Memory B cell (primary cell): ENCODE data around the gene RAB19.

ENCODE experiments used
- ATAC-seq: fragments of 150-1000 bp; cut with Tn5 transposase; 2 replicates; pipeline ENCODE4 v1.10.0; 2021; ENCODE audit warnings: low read depth, mild to moderate bottlenecking, moderate library complexity
- DNase-seq, 2 donors: peaks; one replicate each; pipeline ENCODE4 v3.0.0; 2022; ENCODE audit warnings: low spot score in 2 of 2
- H3K27ac Mint-ChIP-seq: one replicate; pipeline ENCODE4 v1.8.0; 2022; ENCODE audit warnings: mild to moderate bottlenecking, moderate library complexity, mixed read lengths
- H3K27me3 Mint-ChIP-seq: one replicate; pipeline ENCODE4 v1.8.0; 2022; ENCODE audit warnings: mixed read lengths
- H3K36me3 Mint-ChIP-seq: one replicate; pipeline ENCODE4 v1.8.0; 2022; ENCODE audit warnings: mild to moderate bottlenecking, mixed read lengths
- H3K4me1 Mint-ChIP-seq: one replicate; pipeline ENCODE4 v1.8.0; 2022; ENCODE audit warnings: mixed read lengths
- H3K4me3 Mint-ChIP-seq: one replicate; pipeline ENCODE4 v1.8.0; 2022; ENCODE audit warnings: mild to moderate bottlenecking, moderate library complexity, mixed read lengths
- H3K9me3 Mint-ChIP-seq: one replicate; pipeline ENCODE4 v1.8.0; 2022; ENCODE audit warnings: mixed read lengths

Gene RAB19

DNA sequence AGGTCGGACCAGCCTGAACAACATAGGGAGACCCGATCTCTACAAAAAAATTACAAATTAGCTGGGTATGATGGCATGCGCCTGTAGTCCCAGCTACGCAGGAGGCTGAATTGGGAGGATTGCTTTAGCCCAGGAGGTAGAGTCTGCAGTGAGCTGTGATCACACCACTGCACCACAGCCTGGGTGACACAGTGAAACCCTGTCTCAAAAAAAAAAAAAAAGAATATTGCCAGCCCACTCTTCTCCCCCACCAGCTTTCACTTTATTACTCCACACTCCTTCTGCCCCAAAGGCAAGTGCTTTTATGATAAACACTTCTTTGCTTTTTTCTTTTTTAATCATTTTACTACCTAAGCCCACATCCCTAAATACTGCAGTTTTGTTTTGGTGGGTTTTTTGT lies 14.8 kb downstream of the RAB19 start:
- Mint-ChIP-seq H3K27ac (no peak overlapping the region), H3K4me3 (no peak overlapping the region), H3K4me1 (no peaks in the 10 kb centered on the region), H3K36me3 (no peaks in the 10 kb centered on the region), H3K27me3 (no peaks in the 10 kb centered on the region), H3K9me3 (no peaks in the 10 kb centered on the region)
- DNase-seq, result no peak
- ATAC-seq, result no peak

DNA sequence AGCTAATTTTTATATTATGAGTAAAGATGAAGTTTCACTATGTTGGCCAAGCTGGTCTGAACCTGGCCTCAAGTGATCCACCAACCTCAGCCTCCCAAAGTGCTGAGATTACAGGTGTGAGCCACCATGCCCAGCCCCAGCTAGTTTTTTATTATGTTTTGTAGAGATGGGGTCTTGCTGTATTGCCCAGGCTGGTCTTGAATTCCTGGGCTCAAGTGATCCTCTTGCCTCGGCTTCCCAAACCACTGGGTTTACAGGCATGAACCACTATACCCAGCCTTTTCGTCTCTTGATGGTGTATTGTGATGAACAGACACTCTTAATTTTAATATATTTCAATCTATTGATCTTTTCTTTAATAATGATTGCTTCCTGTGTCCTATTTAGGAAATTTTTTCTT lies 17.7 kb downstream of the RAB19 start:
- no peaks in the 10 kb centered on the region for H3K27me3 Mint-ChIP-seq
- DNase-seq, result no peak
- no peaks in the 10 kb centered on the region for H3K4me1 Mint-ChIP-seq

DNA sequence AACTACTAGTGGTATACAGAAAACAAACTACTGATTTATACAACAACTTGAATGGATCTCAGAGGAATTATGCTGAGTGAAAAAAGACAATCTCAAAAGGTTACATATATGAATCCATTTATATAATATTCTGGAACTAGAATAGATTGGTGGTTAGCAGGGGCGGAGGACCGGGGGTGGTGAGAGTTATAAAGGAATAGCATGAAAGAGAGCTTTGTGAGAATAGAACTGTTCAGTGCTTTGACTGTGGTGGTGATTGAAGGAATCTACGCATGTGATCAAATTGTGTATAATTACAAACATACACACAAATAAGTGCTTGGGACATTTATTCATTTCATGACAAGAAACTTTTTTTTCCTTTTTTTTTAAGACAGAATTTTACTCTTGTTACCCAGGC lies 19.6 kb downstream of the RAB19 start:
- ATAC-seq (no peak), DNase-seq (no peak)
- Mint-ChIP-seq H3K9me3 (no peaks in the 10 kb centered on the region), H3K27ac (no peak overlapping the region), H3K36me3 (no peaks in the 10 kb centered on the region), H3K4me1 (no peaks in the 10 kb centered on the region), H3K4me3 (no peak overlapping the region), H3K27me3 (no peaks in the 10 kb centered on the region)

More for the DNA sequence above, 17.7 kb downstream of the RAB19 start:
- Mint-ChIP-seq H3K27ac (no peak overlapping the region), H3K4me3 (no peak overlapping the region), H3K36me3 (no peaks in the 10 kb centered on the region), H3K9me3 (no peaks in the 10 kb centered on the region)
- ATAC-seq, result no peak

DNA sequence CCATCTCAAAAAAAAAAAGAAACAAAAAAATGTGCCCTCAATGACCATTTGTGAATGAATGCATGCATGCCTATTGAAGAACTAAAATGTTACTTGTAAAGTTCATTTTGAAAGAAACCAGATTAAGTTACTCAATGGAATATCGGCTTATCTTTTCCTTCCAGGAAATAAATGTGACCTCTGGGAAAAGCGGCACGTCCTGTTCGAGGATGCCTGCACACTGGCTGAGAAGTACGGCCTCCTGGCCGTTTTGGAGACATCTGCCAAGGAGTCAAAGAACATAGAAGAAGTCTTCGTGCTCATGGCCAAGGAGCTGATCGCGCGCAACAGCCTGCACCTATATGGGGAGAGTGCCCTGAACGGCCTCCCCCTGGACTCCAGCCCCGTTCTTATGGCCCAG lies 21.9 kb downstream of the RAB19 start:
- no peak for ATAC-seq
- DNase-seq, result no peak
- Mint-ChIP-seq H3K27me3 (no peaks in the 10 kb centered on the region), H3K4me1 (no peaks in the 10 kb centered on the region), H3K36me3 (no peaks in the 10 kb centered on the region), H3K4me3 (no peak overlapping the region), H3K27ac (no peak overlapping the region), H3K9me3 (no peaks in the 10 kb centered on the region)

DNA sequence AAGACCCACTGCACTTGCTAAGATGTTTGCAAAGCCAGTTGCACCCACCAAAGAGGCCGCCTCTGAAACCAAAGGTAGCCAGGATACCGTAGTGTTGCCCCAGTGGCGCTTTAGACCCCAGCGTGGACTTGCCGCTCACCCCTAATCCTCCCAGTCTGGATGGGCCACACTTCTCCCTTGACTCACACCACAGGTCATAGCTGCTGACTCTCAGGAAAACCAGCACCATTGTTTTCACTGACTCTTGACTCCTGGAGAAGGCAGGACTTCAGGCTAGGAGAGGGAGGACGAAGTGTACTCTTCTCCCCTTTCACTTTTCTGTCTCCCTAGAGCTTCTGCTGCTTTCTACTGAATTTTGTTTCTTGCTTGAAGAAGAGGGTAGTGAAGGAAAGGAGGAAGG lies 22.3 kb downstream of the RAB19 start:
- no peak for DNase-seq
- H3K36me3 Mint-ChIP-seq, result no peaks in the 10 kb centered on the region
- H3K4me1 Mint-ChIP-seq, result no peaks in the 10 kb centered on the region
- H3K27ac Mint-ChIP-seq, result no peak overlapping the region
- H3K9me3 Mint-ChIP-seq, result no peaks in the 10 kb centered on the region
- no peak for ATAC-seq
- no peaks in the 10 kb centered on the region for H3K27me3 Mint-ChIP-seq
- H3K4me3 Mint-ChIP-seq, result no peak overlapping the region

DNA sequence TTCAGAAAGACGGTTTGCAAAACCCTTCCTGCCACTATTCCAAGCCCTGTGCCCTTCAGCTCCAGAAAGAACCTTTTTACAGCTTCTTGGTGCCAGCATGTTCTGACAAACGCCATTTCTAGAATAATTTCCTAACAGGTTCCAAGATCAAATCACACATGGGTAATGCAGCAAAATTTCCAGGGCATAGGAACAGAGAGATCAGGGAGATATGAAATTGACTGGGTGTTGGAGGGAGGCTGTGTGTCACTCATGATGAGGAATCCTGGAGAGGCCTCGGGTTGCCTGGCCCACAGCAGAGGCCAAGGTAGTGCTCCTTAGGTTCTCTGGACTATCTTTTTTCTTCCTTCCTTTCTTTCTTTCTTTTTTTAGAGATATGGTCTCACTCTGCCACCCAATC lies 29.5 kb downstream of the RAB19 start:
- no peaks in the 10 kb centered on the region for H3K27me3 Mint-ChIP-seq
- no peaks in the 10 kb centered on the region for H3K36me3 Mint-ChIP-seq
- no peaks in the 10 kb centered on the region for H3K9me3 Mint-ChIP-seq
- no peak overlapping the region for H3K27ac Mint-ChIP-seq
- H3K4me3 Mint-ChIP-seq, result no peak overlapping the region
- H3K4me1 Mint-ChIP-seq, result no peaks in the 10 kb centered on the region
- no peak for DNase-seq
- no peak for ATAC-seq

DNA sequence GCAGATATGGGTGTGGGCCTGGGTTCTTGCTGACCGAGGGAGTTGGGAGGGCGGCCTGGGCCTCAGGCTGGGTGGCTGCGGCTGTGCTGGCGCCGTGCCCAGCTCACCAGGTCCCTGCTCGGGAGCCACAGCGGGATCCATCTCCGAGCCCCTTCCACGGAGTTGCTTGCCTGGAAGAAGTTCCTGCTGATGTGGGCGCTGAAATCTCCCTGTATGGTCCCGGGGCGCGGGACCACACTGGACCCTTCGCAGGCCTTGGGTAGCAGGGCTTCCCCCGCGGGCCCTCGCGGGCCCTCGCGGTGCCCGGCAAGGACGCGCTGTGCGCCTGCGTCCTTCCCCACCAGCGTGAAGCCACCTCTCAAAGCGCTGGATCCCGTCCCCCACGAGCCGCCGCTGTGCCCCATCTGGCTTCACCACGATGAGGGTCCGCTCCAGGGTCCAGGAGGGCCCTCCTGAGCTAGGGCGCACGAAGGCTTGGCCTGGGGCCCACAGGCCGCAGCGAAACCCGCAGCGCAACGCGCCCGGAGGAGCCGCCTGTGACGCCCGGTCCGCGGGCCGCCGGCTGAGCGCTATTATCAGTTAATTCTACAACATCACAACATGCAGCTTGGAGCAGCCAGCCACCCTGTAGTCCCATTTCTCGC lies 31.5 kb downstream of the RAB19 start:
- no peaks in the 10 kb centered on the region for H3K27me3 Mint-ChIP-seq
- no peaks in the 10 kb centered on the region for H3K36me3 Mint-ChIP-seq
- no peak for ATAC-seq
- no peak overlapping the region for H3K27ac Mint-ChIP-seq
- no peak overlapping the region for H3K4me3 Mint-ChIP-seq
- H3K9me3 Mint-ChIP-seq, result no peaks in the 10 kb centered on the region
- H3K4me1 Mint-ChIP-seq, result no peaks in the 10 kb centered on the region
- DNase-seq, result no peak

DNA sequence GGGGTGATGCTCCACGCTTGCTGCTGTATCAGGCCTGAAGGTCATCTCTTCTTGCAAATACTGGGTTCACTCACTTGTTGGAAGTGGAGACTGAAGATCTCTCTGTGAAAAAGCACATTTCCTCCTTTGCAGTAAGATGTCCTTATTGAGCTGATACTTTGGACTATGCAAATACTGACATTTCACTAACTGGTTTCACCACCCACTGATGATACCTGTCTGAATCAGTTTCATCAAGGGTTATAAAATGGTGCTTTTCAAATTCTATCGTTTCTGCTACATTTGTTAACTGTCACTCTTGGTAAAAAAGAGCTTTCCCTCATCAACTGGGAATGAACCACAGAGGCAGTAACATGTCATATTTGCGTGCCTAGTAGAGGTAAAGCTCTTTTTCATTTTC lies 35.5 kb downstream of the RAB19 start:
- H3K36me3 Mint-ChIP-seq, result no peaks in the 10 kb centered on the region
- H3K27ac Mint-ChIP-seq, result no peak overlapping the region
- H3K4me3 Mint-ChIP-seq, result no peak overlapping the region
- no peak for ATAC-seq
- no peaks in the 10 kb centered on the region for H3K9me3 Mint-ChIP-seq
- no peaks in the 10 kb centered on the region for H3K27me3 Mint-ChIP-seq
- H3K4me1 Mint-ChIP-seq, result no peaks in the 10 kb centered on the region
- DNase-seq, result no peak

DNA sequence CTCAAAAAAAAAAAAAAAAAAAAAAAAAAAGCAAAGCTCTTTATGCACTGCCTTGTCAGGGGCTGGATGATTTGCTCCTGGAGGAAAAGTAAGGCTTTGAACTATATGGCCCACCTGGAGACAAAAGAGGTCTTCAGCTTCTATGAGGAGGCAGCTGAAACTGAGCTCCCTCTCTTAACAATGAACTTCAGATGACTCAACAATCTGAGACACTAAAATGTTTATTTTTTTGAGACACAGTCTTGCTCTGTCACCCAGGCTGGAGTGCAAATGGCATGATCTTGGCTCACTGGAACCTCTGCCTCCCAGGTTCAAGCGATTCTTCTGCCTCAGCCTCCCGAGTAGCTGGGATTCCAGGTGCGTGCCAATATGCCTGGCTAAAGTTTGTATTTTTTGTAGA lies 36.7 kb downstream of the RAB19 start:
- H3K9me3 Mint-ChIP-seq, result no peaks in the 10 kb centered on the region

DNA sequence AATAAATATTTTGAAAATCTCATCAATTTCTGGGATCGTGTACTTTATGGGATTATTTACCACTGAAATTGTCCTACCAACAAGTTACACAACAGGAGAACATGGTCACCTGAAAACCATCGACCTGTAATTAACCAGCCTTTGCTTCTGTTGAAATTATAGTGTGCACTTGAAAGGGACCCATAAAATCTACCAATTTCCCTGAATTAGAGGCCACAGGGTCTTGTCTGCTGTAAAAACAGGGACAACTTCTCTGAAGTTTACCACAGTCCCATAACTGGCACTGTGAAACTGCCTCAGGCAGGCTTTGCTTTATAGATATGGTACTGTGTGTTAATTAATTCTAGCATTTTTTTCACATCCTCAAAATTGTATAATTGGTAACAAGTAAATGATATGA lies 37.7 kb downstream of the RAB19 start:
- no peak for DNase-seq
- H3K9me3 Mint-ChIP-seq, result no peaks in the 10 kb centered on the region
- H3K36me3 Mint-ChIP-seq, result no peaks in the 10 kb centered on the region
- no peaks in the 10 kb centered on the region for H3K27me3 Mint-ChIP-seq
- no peak overlapping the region for H3K27ac Mint-ChIP-seq
- no peak overlapping the region for H3K4me3 Mint-ChIP-seq
- no peak for ATAC-seq
- H3K4me1 Mint-ChIP-seq, result no peaks in the 10 kb centered on the region

More for the DNA sequence above, 36.7 kb downstream of the RAB19 start:
- no peak overlapping the region for H3K4me3 Mint-ChIP-seq
- H3K4me1 Mint-ChIP-seq, result no peaks in the 10 kb centered on the region
- no peaks in the 10 kb centered on the region for H3K27me3 Mint-ChIP-seq
- no peak for DNase-seq
- no peak overlapping the region for H3K27ac Mint-ChIP-seq
- ATAC-seq, result no peak
- H3K36me3 Mint-ChIP-seq, result no peaks in the 10 kb centered on the region

DNA sequence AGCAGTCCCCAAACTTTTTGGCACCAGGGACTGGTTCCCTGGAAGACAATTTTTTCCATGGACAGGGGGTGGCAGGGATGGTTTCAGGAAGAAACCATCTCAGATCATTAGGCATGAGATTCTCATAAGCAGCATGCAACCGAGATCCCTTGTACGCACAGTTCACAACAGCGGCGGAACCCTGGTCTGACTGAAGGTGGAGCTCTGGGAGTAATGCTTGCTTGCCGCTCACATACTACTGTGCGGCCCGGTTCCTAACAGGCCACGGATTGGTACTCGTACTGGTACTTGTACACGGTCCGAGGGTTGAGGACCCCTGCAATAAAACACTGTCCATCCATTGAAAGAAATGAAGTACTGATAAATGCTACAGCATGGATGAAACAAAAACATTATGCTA lies 42.6 kb downstream of the RAB19 start:
- H3K36me3 Mint-ChIP-seq, result no peaks in the 10 kb centered on the region
- H3K4me3 Mint-ChIP-seq, result no peak overlapping the region
- H3K27me3 Mint-ChIP-seq, result no peaks in the 10 kb centered on the region
- no peak overlapping the region for H3K27ac Mint-ChIP-seq
- ATAC-seq (no peak), DNase-seq (no peak)
- H3K4me1 Mint-ChIP-seq, result peaks cover 13% of the 10 kb centered on the region
- H3K9me3 Mint-ChIP-seq, result no peaks in the 10 kb centered on the region

DNA sequence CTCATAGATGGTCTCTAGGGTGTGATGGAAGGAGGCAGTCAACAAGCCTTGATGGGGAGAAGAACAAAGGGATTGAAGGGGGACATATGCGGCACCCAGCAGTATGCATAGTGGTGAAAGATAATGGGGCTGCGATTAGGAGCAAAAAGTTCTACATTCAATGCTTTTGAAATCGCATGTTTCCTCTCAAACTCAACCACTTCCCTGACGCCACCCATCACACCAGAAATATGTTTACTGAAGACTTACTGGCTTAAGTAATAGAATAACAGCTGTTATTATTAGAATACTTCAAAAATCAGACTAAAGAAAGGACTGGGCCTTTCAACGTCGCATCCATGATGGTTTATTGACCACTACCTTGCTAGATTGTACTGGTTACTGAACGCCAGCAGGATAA lies 44.0 kb downstream of the RAB19 start:
- Mint-ChIP-seq H3K9me3 (no peaks in the 10 kb centered on the region), H3K4me1 (peaks cover 16% of the 10 kb centered on the region), H3K36me3 (peaks cover 3% of the 10 kb centered on the region), H3K27ac (no peak overlapping the region), H3K4me3 (no peak overlapping the region), H3K27me3 (no peaks in the 10 kb centered on the region)
- ATAC-seq (no peak), DNase-seq (no peak)

DNA sequence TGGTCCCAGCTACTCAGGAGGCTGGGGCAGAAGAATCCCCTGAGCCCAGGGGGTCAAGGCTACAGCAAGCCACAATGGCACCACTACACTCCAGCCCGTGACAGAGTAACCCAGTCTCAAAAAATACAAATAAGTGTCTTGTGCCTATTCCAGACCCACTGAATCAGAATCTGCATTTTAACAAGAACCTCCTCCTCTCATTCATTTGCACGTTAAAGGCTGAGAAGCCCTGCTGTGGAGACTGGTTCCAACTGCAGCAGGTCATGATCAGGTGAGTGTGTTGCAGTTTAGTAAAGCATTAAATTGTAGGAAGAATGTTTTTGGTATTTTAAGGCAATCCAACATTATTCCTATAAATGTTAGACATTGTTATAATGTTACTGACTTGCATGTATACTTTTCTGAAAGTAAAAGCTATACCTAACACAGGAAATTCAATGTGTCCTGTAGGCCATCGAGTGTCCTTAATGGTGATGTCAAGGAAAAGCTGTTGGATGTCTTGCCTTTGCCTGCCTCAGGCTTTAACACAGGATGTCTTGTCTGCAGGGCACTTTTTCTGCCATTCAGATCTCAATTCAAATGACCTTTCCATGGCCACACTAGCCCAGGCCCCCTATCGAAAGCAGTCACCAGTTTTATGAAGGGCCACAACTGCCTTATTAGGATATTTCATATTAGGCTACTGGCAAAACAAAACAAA lies 45.1 kb downstream of the RAB19 start:
- no peak for DNase-seq
- Mint-ChIP-seq H3K27ac (no peak overlapping the region), H3K36me3 (peaks cover 9% of the 10 kb centered on the region), H3K4me1 (peaks cover 19% of the 10 kb centered on the region), H3K27me3 (no peaks in the 10 kb centered on the region), H3K4me3 (no peak overlapping the region), H3K9me3 (no peaks in the 10 kb centered on the region)
- ATAC-seq, result no peak

DNA sequence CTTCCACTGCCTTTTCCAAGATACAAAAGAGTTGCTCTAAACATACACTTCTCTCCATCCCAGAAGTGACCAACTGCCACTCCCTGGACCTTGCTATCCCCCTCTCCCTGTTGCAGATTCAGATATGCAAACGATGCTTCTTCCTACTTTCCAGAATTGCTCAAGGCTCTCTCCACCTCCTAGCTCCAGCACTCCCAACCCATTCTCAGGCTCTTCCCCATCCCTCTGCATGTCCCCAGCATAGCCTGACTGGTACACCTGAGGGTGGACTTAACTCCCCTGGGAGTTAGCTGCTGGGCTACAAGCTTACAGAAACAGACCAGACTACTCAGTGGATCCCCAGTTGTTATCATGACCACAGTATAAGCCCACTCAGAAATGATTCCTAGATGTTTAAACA lies 47.9 kb downstream of the RAB19 start:
- ATAC-seq, result no peak
- Mint-ChIP-seq H3K4me1 (peaks cover 28% of the 10 kb centered on the region), H3K27ac (no peak overlapping the region), H3K36me3 (peaks cover 28% of the 10 kb centered on the region), H3K4me3 (no peak overlapping the region), H3K9me3 (no peaks in the 10 kb centered on the region), H3K27me3 (no peaks in the 10 kb centered on the region)
- DNase-seq, result no peak

DNA sequence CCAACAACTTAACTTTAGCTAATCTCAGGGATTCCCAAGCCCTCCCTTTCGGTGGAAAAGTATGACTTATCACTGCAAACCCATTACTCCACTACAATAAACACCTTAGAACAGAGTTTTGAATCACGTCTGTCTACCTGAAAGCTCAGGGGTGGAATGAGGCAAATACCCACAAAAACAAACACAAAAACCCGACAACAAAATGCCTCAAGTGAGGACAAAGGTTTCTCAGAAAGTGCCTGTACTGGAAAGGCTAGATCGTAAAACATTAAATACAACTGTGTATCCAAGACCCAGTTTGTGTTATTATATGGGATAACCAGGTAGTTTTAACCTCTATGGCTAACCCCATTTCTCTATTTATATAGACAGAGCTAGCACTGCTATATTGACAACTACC lies 49.4 kb downstream of the RAB19 start:
- Mint-ChIP-seq H3K4me3 (no peak overlapping the region), H3K36me3 (peaks cover 35% of the 10 kb centered on the region), H3K27ac (no peak overlapping the region), H3K4me1 (peaks cover 24% of the 10 kb centered on the region), H3K27me3 (no peaks in the 10 kb centered on the region), H3K9me3 (no peaks in the 10 kb centered on the region)
- DNase-seq (no peak), ATAC-seq (no peak)
